Measurements from ENCODE around the gene ZNF75A. TPM values are rescaled to one million over a fixed set of nuclear protein-coding genes. Genes with fewer than 3 reads are reported as not detected.
"Not testable (repeated sequence)": the region's sequence is repeated elsewhere in the genome, so short reads cannot be mapped to it uniquely, and the experiment has no call there.

Gene ZNF75A
- 16.5 and 22.7 TPM in 2 replicates for total RNA-seq (2014; rRNA removed; shearing (Covaris generic))

DNA sequence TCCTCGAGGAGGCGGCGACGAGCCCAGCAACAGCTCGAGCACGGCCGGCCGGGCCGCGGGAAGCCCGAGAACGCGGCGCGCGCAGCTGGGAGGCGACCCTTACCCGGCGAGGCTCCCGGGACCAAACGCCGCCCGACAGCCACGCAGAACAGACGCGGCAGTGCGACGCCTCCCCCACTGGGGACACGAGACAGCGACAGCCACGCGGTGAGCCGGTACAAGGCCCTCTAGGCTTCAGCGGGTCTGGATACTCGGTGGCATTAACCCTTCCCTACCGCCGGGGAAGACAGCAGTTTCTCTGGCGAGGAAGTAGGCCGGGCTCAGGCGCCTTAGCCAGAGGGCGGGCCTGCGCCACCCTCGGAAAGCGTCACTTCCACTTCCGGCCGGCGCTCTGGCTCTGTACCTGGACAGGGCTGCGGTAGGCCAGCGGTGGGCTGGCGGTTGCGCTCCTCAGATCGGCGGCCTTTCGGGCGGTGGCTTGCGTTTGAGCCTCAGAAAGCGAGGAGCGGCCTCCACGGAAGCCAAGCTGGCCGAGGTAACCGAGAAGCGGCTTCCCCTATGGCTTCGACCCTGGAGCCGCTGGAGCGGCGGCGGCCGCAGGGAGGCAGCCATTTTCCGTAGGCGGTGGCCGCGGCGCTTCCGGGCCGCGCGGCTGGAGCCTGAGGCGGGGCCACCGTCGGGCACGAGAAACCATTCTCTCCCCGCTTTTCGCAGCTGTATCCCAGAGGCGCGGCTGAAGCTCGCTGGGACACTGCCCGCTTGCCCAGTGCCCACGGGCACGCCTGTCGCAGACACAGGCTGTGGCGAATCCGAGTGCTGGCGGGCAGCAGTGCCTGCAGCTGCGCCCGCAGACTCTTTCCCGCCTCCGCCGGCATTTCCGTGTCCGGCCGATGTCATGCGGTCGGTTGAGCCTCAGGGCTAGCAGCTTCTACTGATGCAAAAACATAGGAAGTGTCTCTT, at the start of gene ZNF75A, which contains the start of gene TIGD7:
Gene ZNF75A, plus strand, starts transcription at position 389 of the 960 bp plus-strand sequence. CDS start 2,932 bp downstream, outside the sequence.
Gene TIGD7, minus strand, starts transcription at position 322 of the 960 bp plus-strand sequence. CDS start 4,816 bp downstream, outside the sequence.
- DNase-seq (ENCODE audit: low read depth): peak; percentile 90

DNA sequence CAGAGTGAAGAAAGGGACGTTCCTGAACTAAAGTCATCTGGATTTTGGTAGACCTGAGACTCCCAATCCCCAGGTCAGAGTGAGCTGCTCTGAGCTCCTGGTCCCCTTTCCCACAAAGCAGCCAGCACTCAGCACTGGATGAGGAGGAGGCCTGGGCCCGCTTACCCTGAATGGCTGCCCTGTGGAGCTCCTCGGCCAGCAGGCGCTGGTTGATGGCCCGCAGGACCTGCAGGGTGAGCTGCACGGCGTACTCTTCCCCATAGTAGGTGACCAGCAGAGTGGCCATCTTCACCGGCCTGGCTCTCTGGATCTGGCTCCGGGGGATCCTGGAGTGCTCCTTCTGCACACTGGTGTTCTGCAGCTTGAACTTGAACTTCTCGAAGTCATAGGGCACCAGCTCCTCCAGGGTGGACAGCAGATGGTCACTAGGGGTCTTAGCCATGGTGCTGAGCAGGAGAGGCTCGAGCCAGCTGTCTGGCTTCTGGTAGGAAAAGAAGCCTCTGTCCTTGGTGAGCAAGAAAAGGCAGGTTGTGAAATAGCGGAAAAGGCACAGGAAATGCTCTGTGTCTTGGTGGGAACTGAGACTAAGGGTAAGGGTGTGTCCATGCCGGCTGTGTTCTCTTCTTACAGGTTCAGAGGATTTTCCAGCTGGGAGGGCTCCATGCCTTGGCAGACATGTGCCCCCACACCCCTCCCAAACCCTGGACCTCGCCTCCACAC, 49.0 kb upstream of the ZNF75A start, which contains the start of gene MEFV:
Gene MEFV, minus strand, starts transcription at position 488 of the 720 bp plus-strand sequence. Its CDS starts 46 bp downstream, at position 442.
- DNase-seq (ENCODE audit: low read depth): peak; percentile 22

DNA sequence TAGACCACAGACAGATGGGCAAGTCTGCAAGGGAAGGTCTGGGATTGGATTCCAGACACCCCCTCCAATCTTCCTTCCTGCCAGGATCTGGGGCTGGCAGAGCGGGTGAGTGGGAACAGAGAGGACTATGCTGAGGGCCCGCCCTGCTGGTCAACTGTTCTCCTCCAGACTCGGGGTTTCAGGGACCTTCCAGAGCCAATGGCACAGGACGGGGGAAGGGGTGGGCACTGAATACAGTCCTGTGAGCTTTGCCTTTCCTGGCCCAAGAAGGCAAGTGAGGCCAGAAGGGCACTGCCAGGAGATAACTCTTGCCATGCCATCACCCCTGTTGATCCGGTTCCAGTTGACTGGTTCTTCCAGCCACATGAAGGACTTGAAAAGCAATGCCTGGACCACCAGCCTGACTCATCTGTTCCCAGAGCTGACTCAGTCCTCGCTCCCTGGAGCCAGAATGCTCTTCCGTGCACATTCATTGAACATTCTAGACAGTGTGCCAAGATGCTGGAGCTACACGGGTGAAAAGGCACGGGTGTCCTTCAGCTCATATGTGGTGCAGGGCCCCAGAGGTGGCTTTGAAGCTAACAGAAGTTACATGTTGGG, 48.3 kb upstream of the ZNF75A start:
- peak; percentile 81 for DNase-seq (ENCODE audit: low read depth)

DNA sequence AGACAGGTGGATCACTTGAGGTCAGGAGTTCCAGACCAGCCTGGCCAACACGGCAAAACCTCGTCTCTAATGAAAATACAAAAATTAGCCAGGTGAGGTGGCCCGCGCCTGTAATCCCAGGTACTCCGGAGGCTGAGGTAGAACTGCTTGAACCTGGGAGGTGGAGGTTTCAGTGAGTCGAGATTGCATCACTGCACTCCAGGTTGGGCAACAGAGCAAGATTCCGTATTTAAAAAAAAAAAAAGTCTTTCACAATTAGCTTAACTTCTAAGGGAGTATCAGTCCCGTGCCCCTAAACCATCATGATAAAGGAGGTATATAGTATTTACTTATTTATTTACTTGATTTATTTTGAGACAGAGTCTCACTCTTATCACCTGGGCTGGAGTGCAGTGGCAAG, 45.5 kb upstream of the ZNF75A start:
- no peak for DNase-seq (ENCODE audit: low read depth)

DNA sequence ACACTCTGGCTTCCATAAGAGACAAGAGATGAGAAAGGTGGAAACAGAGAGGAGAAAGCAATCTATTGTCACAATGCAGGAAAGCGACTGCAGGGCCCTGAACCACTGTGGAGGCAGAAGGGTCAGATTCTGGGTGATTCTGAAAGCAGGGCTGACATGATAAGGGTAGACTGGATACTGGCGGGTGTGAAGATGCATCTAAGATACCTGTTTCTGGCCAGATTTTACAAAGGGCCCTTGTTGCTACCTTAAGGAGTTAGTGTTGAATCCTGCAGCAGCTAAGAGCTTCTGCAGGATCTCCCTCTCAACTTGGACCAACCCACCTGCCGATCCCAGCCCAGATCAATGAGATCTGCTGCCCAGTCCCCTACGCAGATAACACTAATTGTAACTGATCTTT, 42.8 kb upstream of the ZNF75A start:
- no peak for DNase-seq (ENCODE audit: low read depth)

DNA sequence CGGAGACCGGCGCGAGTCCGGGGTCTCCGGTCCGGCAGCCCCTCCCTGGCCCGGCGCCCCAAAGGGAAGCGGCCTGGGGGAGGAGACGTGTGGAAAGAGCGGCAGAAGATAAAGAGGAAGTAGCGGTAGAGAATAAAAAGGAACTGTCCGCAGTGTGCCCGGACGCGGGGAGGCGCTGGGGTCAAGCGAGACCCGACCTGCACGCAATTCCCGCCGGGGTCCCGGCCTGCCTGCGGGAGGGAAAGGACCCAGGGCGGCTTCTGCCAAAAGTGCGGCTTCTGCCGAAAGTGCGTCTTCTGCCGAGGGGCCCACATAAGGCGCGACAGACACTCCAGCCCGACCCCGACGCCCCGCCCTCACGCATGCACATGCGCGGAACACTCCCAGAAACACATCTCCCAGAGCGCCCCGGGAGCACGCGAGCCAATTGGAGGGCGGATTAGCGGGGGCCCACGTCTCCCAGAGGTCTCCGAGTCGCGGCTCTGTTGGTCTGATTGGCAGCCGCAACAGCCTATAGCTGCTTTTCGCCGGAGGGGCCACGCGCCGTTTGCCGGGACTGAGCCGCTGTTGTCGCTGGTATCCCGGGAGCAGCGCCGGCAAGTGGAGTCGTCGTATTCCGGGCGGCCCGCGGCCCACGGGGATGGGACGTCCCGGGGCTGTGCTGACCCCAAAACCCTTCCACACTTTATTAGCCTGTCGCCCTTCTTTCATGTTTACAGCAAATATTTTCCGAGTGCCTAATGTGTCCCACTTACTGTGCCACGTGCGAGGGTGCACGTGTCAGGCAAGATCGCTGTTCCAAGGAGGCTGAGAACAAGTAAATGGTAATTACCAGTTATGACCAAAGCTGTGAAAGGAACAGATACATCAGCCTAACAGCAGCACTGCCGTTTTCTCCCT, 40.9 kb upstream of the ZNF75A start:
- DNase-seq (ENCODE audit: low read depth): peak; percentile 98

DNA sequence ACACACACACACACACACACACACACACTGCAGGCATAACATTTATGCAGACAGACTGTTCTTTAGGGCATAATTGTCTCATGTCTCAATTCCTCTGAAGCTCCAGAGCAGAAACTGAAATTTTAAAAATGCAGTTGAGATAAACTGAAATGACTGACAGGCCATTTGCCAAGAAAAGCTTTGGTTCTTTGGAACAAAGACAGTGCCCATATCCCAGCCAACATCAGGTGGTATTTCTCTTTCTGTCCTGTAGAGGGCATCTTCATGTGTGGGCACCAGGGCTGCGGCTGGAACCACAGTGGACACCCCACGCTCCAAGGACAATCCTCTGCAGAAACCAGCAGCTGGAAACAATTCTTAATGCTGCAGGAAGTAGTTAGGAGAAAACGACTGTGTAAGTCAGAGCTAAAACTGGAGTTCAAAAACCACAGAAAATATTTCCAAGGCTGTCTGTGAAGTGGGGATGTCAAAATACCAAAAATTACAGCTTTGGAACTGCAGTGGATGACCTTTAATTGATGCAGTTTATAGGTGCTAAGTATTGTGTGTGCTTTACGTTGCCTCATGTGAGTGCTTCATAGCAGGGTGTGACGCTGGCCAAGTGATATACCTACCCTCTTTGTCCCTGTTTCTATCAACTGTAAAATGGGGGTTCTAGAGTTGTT, 38.3 kb upstream of the ZNF75A start:
- DNase-seq (ENCODE audit: low read depth): peak; percentile 43

DNA sequence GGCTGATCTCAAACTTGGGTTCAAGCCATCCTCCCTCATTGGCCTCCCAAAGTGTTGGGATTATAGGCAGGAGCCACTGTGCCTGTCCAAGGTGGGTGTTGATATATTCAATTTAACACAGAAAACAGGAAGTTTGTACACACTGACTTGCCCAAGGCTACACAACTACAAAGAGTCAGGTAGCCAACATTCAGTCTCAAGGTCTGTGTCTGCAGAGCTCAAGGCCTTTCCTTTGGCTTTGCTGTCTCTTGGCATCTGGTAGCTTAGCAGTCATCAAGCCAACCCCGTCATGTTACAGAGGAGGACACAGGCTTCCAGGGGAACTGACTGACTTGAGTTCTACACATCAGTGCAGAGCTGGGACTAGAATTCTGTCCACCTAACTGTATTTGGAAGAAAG, 37.0 kb upstream of the ZNF75A start:
- DNase-seq (ENCODE audit: low read depth): no peak

DNA sequence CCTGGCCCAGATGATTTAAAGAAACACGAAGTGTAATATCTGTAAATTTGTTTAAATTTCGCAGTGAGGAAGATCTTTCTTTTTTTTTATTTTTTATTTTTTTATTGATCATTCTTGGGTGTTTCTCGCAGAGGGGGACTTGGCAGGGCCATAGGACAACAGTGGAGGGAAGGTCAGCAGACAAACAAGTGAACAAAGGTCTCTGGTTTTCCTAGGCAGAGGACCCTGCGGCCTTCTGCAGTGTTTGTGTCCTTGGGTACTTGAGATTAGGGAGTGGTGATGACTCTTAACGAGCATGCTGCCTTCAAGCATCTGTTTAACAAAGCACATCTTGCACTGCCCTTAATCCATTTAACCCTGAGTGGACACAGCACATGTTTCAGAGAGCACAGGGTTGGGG, 34.6 kb upstream of the ZNF75A start:
- not testable (repeated sequence) for DNase-seq (ENCODE audit: low read depth)

DNA sequence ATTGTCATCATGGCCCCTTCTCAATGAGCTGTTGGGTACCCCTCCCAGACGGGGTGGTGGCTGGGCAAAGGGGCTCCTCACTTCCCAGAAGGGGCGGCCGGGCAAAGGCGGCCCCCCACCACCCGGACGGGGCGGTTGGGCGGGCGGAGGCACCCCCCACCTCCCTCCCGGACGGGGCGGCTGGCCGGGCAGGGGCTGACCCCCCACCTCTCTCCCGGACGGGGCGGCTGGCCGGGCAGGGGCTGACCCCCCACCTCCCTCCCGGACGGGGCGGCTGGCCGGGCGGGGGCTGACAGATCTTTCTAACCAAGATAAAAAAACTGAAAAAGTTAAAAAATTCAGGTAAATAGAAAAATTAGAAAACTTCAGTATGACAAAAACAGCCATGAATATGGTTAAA, 34.0 kb upstream of the ZNF75A start:
- not testable (repeated sequence) for DNase-seq (ENCODE audit: low read depth)

DNA sequence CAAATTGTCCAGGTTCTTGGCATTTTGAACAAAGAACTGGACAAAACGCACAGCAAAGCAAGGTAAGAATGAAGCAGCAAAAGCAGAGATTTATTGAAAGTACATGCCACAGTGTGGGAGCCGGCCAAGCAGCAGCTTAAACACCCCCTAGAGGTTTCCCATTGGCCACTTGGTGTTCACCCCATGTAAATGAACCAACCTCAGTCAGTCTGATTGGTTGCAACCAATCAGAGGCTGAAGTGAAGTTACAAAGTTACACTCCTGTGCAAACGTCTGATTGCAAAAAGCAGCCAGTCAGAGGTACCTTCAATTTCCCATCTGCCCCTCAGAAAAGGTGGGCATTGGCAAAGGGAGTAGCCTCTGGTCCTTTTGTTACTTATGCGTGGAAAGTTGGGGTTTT, 30.8 kb upstream of the ZNF75A start:
- peak; percentile 64 for DNase-seq (ENCODE audit: low read depth)

DNA sequence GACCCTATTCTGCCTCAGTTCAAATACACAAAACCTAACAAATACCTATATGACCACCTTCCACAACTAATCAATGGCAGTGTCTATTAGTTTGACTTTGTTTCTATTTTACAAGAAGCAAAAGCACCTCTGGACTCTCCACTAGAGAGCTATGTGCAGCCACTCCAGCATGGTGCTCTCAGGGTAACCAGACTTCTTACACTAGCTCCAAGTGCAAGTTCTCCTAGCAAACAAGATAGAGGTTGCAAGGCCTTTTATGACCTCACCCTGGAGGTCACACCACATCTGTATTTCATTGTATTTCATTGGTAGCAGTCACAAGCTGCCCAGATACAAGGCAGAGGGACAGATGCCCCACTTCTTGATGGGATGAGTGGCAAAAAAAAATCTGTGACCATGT, 30.4 kb upstream of the ZNF75A start:
- no peak for DNase-seq (ENCODE audit: low read depth)

DNA sequence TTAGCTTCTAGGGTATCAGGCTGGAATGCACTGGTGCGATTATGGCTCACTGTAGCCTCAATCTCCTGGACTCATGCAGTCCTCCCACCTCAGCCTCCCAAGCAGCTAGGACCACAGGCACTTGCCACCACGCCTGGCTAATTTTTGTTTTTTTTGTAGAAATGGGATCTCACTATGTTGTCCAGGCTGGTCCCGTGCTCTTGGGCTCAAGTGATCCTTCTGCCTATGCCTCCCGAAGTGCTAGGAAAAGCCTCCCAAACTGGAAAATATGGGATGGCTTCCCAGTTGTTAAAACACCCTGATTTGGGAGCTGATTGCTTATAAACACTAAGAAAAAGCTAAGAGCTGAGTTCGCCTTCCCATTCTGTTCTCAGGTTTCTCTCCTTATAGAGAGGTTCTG, 28.6 kb upstream of the ZNF75A start:
- DNase-seq (ENCODE audit: low read depth): no peak

DNA sequence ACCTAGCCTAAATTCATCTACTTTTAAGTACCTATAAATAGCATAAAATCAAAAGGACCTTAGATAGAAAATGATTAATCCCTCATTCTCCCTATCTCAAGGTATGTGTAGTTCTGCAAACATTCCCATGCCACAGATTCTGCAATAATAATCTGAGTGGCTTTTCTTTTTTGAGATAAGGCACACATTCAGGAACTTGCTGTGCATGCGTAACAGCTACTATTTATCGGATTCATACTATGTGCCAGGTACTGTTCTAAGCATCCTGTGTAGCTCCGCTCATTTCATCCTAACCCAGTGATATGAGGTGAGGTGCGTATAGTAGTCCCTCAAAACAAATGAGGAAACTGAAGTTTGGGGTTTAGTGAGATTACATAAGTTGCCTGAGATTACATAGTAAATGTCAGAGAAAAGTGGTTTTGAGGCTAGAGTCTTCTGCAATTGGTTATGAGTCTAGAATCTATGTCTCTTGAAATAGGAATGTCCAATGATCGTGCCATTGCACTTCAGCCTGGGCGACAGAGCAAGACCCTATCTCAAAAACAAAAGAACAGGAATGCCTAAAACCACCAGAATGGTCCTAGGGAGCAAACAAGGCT, 24.0 kb upstream of the ZNF75A start:
- no peak for DNase-seq (ENCODE audit: low read depth)

DNA sequence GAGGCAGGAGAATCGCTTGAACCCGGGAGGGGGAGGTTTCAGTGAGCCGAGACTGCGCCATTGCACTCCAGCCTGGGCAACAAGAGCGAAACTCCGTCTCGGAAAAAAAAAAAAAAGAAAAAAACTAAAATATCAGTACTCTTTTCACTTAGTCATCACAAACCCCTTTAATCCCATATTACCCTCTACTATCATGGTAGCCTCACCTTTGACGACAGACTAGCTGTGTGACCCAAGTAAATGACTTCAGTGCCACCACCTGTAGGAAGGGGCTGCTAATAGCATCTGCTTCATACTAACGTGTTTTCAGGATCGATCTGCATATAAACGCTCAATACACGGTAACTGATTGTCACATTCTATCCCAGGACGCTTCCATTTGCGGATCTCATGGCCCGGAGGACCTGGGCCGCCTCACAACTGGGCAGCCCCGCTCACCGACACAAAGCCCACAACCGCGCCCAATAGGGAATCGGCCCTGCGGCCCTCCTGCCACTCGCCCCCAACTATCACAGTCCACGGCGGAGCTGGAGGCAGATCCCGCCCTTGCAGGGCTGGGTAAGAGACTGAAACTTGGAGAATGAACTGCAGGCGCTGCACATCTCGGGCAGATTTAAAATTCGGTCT, 23.1 kb upstream of the ZNF75A start:
- peak; percentile 70 for DNase-seq (ENCODE audit: low read depth)

DNA sequence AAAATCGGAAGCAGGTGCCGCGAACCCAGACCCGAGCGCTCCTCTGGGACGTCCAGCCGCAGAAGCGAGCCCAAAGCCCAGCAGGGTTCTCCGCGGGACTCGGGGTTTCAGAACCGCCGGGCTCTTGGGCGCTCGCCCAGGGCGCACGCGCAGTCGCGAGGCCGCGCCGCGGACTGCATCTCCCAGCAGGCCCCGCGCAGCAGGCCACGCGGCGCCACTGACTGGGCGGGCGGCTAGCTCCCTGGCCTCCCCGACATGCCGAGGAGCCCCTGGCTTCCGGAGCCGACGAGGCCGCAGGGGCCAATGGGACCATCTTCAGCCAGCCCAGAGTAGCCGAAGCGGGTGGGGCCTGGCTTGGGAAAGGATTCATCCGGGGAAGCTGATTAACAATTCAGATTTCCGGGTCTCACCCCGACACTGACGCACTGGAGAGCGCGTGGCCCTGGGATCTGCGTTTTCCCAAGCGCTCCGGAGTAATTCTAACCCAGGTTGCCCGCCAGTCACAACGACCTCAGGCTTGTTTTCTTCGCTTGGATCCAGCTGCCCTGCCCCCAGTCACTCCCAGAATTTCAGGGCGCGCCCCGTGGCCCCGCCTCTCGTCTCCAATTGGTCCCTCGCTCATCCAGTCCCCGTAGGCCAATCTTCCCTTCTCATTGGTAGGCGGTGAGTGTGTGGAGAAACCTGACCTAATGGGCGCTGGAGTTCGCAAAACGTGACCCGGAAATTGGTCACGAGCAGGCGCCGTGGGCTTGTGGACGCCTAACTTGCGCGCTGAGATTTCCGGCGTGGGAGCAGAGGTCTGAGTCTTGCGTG, 22.4 kb upstream of the ZNF75A start, which contains the start of gene ZNF263:
Gene ZNF263, plus strand, starts transcription at position 762 of the 813 bp plus-strand sequence. CDS start 328 bp downstream, outside the sequence.
- DNase-seq (ENCODE audit: low read depth): peak; percentile 98

DNA sequence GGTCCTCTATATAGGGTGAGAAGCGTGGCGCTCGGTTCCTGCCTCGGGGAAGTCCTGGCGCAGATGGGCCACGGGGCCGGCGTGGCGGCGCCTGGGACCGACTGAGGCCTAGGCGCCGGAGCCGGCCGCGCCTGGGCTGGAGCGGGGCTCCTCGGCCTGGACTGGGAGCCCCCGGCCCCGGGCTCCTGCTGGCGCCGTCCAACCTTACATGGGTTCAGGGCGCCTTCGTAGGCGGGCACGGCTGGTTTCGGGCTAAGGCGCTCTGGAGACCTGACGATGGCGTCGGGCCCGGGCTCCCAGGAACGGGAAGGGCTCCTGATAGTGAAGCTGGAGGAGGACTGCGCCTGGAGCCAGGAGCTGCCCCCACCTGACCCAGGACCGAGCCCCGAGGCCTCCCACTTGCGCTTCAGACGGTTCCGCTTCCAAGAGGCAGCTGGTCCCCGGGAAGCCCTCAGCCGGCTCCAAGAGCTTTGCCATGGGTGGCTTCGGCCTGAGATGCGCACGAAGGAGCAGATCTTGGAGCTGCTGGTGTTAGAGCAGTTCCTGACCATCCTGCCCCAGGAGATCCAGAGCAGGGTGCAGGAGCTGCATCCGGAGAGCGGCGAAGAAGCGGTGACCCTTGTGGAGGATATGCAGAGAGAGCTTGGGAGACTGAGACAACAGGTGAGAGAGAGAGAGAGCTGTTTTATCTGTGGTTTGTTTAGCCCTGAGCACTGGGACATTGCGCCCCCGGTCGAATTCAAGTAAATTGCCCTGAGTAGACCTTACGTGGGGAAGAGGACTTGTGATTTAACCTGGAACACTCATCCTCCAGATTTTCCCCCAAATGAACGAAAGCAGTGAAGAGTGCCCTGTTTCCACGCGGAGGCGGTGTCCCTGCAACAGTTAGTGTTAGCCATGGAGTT, 21.5 kb upstream of the ZNF75A start:
- DNase-seq (ENCODE audit: low read depth): no peak
